ENCODE measurements around the gene CTU2. TPM values are rescaled to one million over a fixed set of nuclear protein-coding genes. Genes with fewer than 3 reads are reported as not detected.

Gene CTU2
- total RNA-seq, 1 donor from 2014 or later, result 14.9 TPM

DNA sequence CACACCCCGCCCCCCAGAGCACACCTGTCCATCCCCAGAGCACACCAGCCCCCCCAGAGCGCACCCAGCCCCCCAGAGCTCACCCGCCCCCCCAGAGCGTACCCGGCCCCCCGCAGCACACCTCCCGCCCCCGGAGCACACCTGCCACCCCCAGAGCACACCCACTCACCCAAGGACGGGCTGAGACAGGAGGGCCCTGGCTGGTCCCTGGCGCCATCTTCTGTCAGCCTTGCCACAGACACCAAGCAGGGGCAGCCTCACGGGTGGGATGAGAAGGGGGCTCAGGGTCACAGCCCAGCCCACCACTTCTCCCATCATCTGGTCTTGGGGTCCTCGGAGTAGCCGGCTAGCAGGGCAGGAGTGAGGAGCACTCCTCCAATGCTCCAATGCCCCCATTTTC lies 46.9 kb downstream of the CTU2 start:
- intact Hi-C loops (cut with DNase I), result no loop called here
- no peak for DNase-seq (ENCODE audit: low spot score)

DNA sequence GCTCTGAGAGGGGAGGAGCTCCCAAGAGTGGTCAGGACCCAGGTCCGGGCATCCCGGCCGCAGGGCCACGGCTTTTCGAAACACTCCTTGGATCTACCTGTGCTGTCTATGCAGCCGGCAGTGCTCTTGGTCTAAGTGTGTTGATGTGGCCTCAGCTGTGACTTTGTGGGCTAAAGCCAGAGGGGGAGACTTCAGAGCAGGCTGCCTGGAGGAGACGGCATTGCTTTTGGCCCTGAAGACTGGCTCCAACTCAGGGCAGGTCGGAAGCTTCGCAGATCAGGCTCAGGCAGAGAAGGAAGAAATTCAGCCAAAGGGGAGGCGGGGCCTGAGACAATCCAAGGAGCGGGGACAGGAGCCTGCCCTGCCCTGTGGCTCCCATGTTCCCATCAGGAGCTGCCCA lies 47.3 kb downstream of the CTU2 start:
- intact Hi-C loops (cut with DNase I), result no loop called here
- DNase-seq (ENCODE audit: low spot score), result no peak

DNA sequence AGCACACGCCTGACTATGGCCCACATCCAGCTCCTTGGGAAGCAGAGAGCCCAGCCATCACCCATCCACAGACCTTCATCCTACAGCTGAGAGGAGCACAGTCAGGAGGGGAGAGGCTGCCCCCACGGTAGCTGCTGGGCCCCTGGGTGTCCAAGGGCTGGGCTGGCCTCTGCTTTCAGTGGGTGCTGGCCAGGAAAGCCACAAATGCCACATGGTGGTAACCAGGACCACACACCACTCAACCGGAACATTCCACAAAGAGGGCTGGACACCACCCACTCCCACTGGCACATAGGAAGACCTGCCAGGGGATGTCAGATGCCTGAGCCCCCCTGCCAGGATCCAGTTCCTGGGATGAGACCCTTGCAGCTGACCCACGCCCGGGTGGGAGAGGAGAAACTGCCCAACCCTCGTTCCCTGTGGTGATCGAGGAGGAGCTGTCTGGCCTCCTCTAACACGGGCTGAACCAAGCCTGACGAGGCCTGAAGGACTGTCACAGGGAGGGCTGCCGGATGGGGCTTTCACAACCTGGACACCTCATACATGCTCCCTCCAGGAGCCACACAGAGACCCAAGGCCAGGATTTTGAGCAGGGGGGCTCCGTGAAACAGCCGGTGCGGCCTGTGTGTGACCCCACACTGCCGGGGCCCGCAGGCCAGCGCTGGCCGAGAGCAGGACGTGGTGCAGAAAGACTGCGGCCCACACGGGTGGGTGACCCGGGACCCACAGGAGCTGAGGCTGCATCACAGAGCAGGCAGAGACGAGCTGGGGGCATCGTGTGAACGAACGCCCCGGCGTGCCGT lies 48.0 kb downstream of the CTU2 start:
- intact Hi-C loops (cut with DNase I), result no loop called here
- no peak for DNase-seq (ENCODE audit: low spot score)

DNA sequence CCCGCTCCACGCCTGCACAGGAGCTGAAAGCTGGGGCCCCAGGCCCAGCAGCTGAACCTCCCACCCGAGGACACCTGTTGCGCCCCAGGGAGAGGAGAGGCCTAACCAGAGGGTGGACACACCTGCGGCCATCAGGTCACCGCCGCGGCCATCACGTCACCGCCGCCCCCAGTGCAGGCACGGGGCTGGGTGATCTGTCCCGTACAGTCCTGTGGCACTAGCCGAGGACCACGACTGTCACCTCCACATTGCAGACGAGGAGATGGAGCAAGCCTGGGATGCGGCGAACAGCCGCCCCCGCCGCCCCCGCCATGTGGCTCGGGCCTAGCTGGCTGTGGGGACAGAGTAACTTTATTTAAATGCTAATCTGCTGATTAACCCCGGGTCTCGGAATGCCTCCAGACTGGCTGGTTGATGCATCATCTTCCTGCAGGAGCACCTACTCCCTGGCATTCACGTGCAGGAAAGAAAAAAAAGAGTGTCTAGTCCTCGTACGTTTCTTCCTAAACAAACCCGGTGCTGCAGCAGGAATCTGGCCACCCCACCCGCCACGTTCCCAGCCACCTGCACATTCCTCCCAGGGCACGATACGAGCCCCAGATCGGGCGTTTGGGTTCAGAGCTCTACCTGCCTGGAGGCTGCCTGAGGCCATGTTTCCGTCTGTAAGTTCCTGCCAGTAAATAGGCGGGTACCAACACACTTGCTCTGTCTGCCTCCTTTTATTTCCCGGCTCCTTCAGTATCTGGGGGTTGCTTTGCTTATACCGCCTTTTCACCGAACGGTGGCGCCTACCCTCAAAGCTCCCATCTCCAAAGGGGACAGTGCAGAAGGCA lies 48.8 kb downstream of the CTU2 start:
- no peak for DNase-seq (ENCODE audit: low spot score)
- intact Hi-C loops (cut with DNase I), result no loop called here

DNA sequence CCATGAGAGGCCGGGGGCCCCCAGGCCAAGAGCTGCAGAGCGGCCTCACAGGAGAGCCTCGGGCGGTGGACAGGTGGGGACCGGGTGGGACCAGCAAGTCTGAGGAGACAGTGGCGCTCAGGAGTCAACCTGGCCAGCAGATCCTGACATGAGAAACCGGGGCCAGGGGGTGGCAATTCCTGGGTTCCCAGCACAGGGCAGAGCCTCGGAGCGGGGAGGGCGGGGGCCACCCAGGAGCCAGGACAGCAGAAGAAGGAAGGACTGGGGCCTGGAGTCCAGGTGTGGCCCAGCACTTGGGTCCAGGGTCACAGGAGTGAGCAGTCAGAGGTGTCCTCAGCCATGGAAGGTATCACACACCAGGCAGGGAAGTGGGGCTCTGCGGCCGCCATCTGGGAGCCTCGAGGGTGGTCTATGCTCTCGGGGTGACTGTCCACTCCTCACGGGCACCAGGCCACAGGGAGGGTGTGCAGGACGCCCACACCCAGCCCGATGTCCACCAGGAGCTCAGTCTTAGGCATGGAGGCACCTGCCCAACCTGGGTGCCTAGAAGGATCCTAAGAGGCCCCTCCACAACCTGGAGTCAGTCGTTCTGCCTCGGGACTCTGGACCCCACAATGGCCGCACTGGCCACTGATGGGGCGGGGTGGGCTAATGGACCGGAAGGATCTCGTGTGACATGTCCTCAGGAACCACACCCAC lies 49.6 kb downstream of the CTU2 start:
- intact Hi-C loops (cut with DNase I), result no loop called here

DNA sequence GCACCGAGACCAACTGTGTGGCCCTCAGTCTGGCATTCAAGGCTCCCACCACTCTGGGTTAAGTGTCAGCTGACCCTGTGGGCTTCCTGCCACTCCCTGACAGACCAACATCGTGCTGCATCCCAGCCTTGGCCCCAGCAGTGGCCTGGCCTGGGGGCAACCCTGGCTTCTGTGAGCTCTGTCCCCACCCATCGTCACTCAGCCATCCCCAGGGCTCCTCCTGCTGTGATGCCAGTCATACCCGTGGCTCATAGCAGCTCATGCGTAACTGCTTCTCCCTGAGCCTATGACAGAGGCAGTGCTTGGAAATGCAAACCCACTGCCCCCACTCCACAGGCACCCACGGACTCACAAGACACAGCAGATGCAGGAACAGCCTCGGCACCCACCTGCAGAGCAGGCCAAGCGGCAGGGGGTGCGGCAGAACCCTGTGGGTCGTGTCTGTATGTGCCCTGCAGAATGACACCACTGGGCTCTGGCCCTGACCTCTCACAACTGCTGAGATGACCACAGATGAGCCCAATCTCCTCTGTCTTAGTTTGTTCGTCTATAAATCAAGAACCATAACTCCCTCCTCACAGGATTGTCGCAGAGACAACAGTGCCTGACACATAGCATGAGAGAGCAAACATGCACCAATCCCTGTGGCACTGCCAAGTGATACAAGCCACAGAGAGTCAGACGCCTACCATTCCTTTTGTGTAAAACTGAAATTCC lies 52.1 kb downstream of the CTU2 start:
- DNase-seq (ENCODE audit: low spot score), result no peak
- intact Hi-C loops (cut with DNase I), result no loop called here

More for the DNA sequence above, 49.6 kb downstream of the CTU2 start:
- DNase-seq (ENCODE audit: low spot score), result no peak

DNA sequence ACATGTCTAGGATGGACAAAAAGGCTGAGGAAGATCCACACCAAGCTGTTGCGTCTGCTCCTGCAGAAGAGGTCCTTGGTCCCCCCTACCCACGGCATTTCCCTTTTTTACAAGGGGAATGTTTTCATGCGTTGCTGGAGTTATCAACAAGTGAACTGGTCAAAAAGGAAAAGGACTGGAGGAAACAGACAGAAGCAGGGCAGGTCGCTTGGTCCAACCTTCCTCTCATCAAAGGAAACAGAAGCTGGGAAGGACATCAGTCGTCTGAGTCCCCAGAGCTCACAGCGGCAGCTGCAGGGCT lies 52.6 kb downstream of the CTU2 start:
- DNase-seq (ENCODE audit: low spot score), result no peak
- intact Hi-C loops (cut with DNase I), result no loop called here

DNA sequence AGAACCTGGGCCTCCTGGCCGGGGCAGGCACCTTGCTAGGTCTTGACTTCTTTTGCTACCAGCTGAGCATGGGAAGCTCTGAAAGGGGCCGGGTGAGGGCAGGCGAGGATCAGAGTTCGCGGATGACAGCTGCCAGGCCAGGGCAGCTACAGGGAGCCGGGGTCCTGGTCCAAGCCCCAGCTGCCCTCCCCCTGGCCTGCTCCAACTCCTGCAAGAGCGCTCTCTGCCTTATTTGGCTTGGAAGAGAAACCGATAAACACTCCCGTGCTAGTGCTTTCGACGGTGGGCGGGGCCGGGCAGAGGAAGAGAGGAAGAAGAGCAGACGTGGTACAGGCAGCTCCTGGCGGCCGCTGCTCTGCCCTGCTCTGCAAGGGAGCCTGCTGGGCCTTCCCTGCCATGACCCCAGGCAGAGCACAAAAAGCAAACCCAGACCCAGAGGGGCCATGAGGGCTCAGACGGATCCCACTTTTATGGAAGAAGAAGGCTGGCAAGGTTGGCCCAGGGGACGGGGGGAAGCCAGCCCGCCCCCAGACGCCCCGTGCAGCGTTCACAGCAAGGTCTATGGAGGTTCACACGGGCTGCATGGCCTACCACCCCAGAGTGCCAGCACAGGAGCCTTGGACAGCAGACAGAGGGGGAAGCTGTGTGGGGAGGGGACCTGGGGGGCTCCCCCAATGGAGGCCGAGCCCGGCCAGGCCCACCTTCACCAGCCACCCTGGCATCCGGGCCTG lies 53.1 kb downstream of the CTU2 start:
- no peak for DNase-seq (ENCODE audit: low spot score)
- intact Hi-C loops (cut with DNase I), result no loop called here

DNA sequence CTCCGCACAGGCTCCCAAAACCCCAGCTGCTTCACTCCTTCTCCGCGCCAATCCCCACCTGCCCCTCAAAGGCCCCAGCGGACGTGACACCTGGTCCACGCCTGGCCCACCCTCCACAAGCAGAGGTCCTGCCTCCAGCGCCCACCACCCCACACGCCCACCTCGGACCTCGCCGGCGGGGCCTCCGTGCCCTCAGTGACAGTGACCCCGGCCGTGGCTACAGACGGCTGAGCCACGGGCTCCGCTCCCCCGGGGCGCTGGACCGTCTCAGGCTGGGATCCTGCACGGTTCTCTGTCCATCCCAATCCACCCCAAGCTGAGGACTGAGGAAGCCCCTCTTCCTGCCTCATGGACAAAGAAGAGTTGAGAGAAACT lies 53.7 kb downstream of the CTU2 start:
- intact Hi-C loops (cut with DNase I), result no loop called here
- DNase-seq (ENCODE audit: low spot score), result no peak

DNA sequence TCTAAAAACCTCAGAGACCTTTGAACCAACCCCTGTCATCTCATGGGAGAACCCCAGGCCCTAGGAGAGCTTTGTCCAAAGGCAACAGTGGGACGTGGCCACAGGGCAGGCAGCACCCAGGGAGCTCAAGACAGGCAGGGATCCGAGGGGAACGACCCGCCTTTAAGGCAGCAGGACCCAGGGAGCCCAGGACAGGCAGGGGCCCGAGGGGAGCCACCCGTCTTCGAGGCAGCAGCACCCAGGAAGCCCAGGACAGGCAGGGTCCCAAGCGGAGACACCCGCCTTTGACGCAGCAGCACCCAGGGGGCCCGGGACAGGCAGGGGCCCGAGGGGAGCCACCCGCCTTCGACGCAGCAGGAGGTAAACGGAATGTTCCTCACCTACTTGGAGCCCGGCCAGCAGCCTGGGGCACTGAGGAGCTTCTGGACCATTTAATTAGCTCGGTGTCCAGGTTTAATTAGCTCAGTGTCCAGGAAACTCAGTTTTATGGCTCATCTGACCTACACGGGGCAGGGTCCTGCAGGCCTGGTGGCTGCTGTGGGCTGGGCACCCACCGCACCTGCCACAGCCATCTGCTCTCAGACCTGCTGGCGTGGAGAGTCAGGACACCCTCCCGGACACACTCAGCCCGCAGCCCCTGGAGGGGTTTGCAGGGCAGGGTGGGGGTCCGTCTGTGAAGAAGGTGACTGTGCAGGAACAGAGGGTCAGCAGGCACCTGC lies 54.3 kb downstream of the CTU2 start:
- DNase-seq (ENCODE audit: low spot score), result no peak
- intact Hi-C loops (cut with DNase I), result no loop called here

DNA sequence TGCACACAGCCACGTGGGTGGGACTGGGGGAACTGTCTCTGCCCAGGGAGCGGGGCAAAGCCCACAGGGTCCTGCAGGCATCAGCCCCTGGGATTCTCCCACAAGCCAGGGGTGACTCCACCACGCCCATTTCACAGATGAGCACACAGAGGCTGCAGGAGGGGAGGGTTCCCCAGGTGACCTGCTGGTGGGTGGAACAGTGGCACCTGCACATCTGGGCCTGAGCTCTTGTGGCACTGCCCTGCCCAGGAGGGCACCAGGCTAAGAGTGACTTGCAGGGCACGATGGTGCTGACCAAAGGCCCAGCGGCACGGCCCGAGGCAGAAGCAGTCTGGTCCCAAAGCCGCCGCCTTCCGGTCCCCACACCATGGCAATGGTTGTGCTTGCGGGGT lies 54.8 kb downstream of the CTU2 start:
- no peak for DNase-seq (ENCODE audit: low spot score)
- intact Hi-C loops (cut with DNase I), result no loop called here

DNA sequence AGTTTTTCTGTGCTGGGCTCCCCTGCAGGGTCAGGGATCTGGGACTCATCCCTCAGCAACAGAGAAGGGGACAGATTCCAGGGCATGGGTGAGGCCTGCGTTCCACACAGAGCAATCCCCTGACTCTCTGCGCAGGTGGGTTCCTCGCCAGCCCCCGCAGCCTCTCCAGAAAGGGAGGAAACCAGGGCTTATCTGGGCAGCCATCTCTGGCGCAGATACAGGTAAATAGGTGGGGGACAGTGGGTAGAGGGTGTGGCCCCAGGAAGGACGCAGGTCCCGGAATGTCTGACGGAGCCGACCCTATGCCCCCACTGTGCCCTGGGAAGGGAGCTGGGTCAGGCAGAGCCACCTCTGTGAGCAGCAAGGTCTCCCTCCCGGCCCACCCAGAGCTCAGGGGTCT lies 55.5 kb downstream of the CTU2 start:
- intact Hi-C loops (cut with DNase I), result no loop called here
- no peak for DNase-seq (ENCODE audit: low spot score)

DNA sequence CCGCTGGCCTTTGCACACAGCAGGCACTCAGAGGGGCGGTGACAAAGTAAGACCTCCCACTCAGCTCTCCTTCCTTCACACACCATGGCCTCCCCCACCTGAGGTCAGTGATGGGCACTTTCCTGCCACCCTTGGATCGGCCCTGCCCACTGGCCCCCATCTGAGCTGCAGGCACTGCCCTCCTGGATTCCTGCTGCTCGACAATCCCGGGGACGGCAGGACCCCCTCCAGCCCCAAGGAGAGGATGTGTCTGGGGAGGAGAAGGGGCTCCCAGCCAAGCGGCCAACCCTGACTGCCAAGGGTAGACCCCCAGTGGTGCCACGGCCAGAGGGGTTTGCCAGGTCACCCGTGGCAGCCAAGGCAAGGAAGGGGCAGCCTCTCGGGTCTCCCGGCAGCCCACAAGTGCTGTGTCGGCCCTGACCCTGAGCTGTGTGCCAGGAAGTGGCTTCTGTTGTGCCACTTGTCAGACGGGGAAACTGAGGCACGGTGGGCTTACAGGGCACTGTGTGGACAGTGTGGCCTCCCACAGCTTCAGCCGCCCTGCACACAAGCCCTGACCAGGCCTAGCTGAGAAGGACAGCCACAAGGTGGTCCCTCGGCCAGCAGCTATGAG lies 56.1 kb downstream of the CTU2 start:
- intact Hi-C loops (cut with DNase I), result no loop called here
- DNase-seq (ENCODE audit: low spot score), result no peak

DNA sequence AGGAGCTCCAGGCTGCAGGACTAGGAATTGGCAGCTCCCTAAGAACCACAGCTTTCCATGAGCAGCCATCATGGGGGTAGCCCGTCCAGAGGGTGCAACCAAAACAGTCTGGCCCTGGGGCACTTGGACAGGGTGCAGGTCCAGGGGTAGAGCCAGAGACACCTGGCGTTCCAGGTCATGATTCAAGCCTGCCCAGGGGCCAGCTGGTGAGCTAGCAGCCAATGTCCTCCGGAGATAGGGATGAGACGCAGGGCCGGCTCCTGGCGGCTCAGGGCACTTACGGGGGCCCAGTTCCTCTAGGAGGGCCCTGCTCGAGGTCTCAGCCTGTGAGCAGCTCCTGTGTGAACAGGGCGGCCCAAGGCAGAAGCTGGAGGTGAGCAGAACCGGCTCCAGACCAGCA lies 56.6 kb downstream of the CTU2 start:
- no peak for DNase-seq (ENCODE audit: low spot score)
- intact Hi-C loops (cut with DNase I), result no loop called here

DNA sequence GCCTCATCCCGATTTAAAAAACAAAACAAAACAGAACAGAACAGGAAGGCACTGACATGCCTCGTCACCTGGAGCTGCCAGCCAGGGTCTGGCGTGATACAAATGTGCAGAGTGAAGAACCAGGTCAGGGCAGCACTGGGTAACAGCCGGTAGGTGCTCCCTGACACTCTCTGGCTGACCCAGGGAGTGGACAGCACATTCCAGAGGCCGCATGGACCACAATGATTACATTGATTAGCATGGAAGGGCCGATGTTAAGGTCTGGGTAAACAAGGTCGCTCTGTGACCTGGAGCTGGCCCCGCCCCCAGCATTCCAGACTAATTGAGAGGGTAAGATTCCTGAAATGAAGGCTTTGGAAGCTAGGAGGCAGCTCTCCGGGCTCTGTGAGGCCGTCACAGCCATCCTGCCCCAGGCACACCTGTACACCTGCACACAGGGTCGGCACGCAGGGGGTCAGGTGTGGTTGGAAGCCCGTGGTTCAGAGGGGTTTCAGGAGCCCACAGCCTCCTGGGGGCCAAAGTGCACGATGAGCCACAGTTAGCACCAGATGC lies 57.3 kb downstream of the CTU2 start:
- intact Hi-C loops (cut with DNase I), result no loop called here
- DNase-seq (ENCODE audit: low spot score), result no peak

DNA sequence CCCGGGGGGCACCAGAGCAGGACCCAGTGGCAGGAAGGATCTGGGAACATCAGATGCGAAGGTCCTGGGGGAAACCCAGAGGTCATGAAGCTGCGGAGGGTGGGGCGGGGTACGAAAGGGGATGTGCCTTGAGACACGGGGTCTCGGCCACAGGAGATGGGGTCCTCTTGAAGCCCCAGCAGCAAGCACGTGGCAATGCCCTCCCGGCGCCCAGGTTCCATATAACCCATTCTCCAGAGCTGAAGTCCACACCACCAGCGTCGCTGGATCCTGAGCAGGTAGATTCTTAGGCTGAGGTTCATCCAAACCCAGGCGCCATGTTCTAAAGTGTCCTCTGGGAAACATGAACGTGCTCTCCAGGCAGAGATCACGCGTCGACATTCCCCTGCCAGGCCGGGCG lies 57.8 kb downstream of the CTU2 start:
- DNase-seq (ENCODE audit: low spot score), result no peak
- intact Hi-C loops (cut with DNase I), result no loop called here

DNA sequence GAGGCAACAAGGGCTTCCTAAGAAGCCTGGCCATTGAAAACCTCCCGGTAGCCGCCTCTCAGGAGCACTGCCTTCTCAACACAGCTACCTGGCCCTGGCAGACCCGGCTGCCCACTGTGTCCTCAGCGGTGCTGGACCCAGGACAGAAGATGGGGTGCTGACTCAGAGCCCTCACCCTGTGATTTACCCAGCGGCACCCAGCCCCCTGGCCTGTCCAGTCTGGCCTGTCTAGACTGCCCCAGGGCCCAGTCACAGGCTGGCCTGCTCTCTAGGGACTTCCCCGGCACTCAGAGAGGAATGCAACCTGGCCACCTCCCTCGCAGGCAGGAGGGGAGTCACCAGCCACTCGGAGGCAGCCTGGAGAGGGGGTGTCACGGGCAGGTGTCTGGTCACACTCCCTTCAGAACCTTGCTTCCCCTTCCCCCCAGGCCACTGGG lies 58.6 kb downstream of the CTU2 start:
- DNase-seq (ENCODE audit: low spot score), result no peak
- intact Hi-C loops (cut with DNase I), result no loop called here

All from cardiac septum (tissue), 1 donor.